AG04449 (cell line): ENCODE measurements around the gene TMEM51.

ENCODE experiments used
- CTCF ChIA-PET: fragments of 350-600 bp; formaldehyde crosslinking; extraction: SDS; loops from one replicate; lab custom pipeline; 2021; ENCODE audit warnings: antibody characterized with exemption; lab: Yijun Ruan, JAX
- POLR2A ChIA-PET: fragments of 400-600, 350-600 bp; formaldehyde crosslinking; extraction: SDS; loops from one replicate; lab custom pipeline; 2020; ENCODE audit warnings: antibody characterized with exemption, inconsistent platforms; lab: Yijun Ruan, JAX
- DNase-seq: peaks from one replicate; pipeline ENCODE4 v3.0.0-alpha.2; 2010; ENCODE audit warnings: low read depth, low spot score
- H3K4me3 ChIP-seq: 2 replicates; pipeline ENCODE4 v1.5.1; 2011; ENCODE audit warnings: low read depth, mild to moderate bottlenecking, control low read depth, low read length
- TF ChIP-seq, protein P1 (sequence below): IDR thresholded peaks from one replicate; pipeline ENCODE4 v1.5.1; 2011; ENCODE audit warnings: mild to moderate bottlenecking, moderate library complexity, low read length, control low read depth, inconsistent platforms; ENCODE audit not compliant: insufficient read depth; ENCODE audit errors: missing control alignments

TMEM51 gene

DNA sequence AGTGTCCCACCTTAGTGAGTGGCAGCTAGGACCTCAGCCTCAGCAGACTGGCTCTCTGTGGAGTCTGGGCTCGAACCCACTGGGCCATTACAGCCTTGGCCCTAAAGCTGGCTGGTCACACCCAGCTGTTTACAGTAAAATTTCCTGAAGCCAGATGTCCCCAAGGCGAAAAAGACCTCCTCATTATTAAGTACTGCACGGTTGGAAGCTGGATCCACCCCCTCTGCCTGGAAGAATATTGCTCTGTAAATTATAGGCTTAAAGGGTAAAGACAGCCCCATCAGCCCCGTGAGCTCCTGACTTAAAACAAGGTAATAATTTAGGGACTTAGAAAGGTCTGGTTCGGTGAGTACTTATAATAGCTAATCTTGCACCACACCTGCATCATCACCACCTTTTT, 30.3 kb upstream of the TMEM51 start:
- no peak for DNase-seq
- no peak overlapping the region for H3K4me3 ChIP-seq
- POLR2A ChIA-PET: no interaction called here
- CTCF ChIA-PET: interaction anchor here (0.8 to 1.9 kb wide), 6 partner anchors 9 to 182 kb away, joined by 3 to 8 read pairs (median 4); no protein-coding TSS in a partner anchor
- TF ChIP-seq, protein P1, sequence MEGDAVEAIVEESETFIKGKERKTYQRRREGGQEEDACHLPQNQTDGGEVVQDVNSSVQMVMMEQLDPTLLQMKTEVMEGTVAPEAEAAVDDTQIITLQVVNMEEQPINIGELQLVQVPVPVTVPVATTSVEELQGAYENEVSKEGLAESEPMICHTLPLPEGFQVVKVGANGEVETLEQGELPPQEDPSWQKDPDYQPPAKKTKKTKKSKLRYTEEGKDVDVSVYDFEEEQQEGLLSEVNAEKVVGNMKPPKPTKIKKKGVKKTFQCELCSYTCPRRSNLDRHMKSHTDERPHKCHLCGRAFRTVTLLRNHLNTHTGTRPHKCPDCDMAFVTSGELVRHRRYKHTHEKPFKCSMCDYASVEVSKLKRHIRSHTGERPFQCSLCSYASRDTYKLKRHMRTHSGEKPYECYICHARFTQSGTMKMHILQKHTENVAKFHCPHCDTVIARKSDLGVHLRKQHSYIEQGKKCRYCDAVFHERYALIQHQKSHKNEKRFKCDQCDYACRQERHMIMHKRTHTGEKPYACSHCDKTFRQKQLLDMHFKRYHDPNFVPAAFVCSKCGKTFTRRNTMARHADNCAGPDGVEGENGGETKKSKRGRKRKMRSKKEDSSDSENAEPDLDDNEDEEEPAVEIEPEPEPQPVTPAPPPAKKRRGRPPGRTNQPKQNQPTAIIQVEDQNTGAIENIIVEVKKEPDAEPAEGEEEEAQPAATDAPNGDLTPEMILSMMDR: no peak

DNA sequence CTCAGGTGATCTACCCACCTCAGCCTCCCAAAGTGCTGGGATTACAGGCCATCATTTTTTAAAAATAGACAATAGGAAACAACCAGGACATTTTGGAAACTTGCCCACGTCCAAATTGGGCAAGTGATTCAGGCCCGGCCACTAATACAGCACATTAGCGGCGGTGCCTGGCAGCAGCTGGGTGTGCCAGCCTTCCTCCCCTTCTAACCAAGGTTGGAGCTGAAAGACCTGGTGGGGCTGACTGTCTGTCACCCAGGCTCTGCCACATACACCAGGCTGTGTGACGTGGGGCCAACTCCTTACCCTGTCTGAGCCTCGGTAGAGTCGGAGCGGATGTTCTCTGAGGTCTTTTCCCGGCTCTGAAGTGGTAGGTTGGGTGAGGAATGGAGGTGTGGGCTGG, 29.6 kb upstream of the TMEM51 start:
- CTCF ChIA-PET: interaction anchor here (1.2 to 1.9 kb wide), 4 partner anchors 10 to 181 kb away, joined by 4 to 8 read pairs (median 4); no protein-coding TSS in a partner anchor
- H3K4me3 ChIP-seq: no peak overlapping the region
- POLR2A ChIA-PET: no interaction called here
- TF ChIP-seq, protein P1: no peak
- DNase-seq: no peak

DNA sequence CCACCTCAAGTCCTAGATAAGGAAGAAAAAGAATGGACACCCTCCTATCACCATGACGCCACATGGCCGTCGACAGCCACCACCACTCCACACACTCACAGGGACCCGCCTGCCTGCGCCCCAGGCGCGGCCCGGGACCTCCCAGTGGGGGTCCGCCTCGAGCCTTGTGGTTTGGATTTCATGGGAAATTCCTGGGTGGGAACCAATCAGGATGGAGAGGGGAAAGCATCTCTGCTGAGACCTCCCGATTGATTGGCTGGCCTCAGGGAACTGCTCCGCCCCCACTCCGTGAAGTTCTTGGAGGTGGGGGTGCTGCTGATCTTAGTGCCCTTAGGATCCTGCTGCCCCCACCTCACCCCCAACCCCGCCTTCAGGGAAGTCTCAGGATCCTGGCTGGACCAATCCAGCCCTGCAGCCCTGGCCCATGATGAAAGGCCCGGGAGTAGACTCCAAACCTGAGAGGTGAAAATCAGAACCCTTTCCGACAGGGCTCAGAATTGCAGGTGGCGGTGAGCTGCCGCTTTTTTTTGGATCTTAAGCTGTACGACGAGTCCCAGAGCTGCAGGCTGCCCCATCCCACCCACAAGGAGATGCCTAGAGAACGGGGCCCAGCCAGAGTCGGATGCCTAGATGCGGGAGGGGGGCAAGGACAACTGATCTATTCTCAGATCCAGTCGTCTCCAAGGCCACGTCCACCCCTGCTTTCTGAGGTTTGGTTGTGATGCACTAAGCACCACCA, 29.0 kb upstream of the TMEM51 start:
- no peak overlapping the region for H3K4me3 ChIP-seq
- POLR2A ChIA-PET: no interaction called here
- DNase-seq: no peak
- TF ChIP-seq, protein P1: no peak
- CTCF ChIA-PET: interaction anchor here (1.6 kb wide), 1 partner anchor 26 kb away, joined by 4 read pairs; no protein-coding TSS in a partner anchor

DNA sequence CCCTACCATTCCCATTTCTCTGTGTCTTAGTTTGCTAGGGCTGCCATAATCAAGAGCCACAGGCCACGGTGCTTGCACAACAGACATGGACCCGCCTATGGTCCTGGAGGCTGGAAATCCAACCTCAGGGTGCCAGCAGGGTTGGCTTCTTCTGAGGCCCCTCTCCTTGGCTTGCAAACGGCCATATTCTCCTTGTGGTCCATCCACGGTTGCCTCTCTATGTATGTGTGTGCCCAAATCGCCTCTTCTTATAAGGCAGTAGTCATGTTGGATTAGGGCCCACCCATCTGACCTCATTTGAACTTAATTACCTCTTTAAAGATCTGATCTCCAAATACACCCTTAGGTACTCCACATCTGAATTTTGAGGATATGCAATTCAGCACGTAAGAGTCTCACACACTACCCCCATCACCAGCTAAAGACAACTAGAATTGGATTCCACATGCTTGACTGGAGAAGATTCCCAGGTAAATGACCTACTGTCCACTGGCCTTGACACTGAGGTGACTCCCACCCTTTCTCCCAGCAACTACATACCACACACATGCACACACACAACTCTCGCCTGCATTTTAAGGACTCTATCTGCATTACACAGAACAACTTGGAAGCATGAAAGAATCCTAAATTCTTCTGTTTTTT, 28.3 kb upstream of the TMEM51 start:
- ChIA-PET CTCF (interaction anchor here (1.1 to 10.4 kb wide), 3 partner anchors 26 to 172 kb away, joined by 3 to 251 read pairs (median 4); no protein-coding TSS in a partner anchor), POLR2A (no interaction called here)
- H3K4me3 ChIP-seq: no peak overlapping the region
- TF ChIP-seq, protein P1: no peak
- DNase-seq: no peak

DNA sequence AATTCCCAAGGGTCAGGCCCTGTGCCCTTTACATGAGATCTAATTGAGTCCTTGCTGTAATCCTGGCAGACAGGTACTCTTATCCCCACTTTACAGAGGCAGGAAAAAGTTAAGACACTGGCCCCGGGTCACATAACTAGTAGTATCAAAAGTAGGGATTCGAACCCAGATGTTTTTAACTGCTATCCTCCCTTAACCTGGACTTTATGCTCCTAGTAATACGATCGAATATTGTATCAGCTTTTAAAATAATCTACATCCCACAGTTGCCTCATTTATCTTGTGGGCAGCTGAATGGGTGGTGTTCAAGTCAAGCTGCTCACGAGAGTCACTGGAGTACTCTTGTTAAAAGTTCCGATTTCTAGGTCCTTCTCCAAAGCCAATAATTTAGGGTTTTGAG, 25.5 kb upstream of the TMEM51 start:
- no peak for DNase-seq
- TF ChIP-seq, protein P1: no peak
- ChIA-PET POLR2A (no interaction called here), CTCF (interaction anchor here (1.0 to 10.4 kb wide), 41 partner anchors 8 to 660 kb away, joined by 3 to 251 read pairs (median 5); partner anchors contain the start of gene TMEM51)
- H3K4me3 ChIP-seq: no peak overlapping the region
